Tracheal epithelial cell (primary cell): ENCODE measurements around the gene DIS3L2. TPM values are rescaled to one million over a fixed set of nuclear protein-coding genes. Genes with fewer than 3 reads are reported as not detected.

Experiments
- total RNA-seq: library from RNA; depleted of rRNA; stranded (reverse); fragments of >200 nt; gene quantifications from 2 replicates; pipeline ENCODE4 v1.2.1, GENCODE V29; 2014

Gene DIS3L2, protein sequence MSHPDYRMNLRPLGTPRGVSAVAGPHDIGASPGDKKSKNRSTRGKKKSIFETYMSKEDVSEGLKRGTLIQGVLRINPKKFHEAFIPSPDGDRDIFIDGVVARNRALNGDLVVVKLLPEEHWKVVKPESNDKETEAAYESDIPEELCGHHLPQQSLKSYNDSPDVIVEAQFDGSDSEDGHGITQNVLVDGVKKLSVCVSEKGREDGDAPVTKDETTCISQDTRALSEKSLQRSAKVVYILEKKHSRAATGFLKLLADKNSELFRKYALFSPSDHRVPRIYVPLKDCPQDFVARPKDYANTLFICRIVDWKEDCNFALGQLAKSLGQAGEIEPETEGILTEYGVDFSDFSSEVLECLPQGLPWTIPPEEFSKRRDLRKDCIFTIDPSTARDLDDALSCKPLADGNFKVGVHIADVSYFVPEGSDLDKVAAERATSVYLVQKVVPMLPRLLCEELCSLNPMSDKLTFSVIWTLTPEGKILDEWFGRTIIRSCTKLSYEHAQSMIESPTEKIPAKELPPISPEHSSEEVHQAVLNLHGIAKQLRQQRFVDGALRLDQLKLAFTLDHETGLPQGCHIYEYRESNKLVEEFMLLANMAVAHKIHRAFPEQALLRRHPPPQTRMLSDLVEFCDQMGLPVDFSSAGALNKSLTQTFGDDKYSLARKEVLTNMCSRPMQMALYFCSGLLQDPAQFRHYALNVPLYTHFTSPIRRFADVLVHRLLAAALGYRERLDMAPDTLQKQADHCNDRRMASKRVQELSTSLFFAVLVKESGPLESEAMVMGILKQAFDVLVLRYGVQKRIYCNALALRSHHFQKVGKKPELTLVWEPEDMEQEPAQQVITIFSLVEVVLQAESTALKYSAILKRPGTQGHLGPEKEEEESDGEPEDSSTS
- 13.2 and 13.7 TPM in 2 replicates for total RNA-seq

GRCh38 chr2:231961349-231962166, at the start of gene DIS3L2:
DIS3L2 (plus strand) TSS chr2:231961713; CDS start chr2:232014928, 53,215 bp downstream.

GRCh38 chr2:231926180-231926741, 35.3 kb upstream of the DIS3L2 start, which contains the start of gene NPPC:
NPPC (minus strand) TSS chr2:231926396; CDS start chr2:231926249, 147 bp downstream.

GRCh38 chr2:232378735-232379151, 417.2 kb downstream of the DIS3L2 start, which contains the start of gene ALPP:
ALPP (plus strand) TSS chr2:232378751; CDS start chr2:232378803, 52 bp downstream.

Other genes starting within 250 kb of the DIS3L2 start
- gene PDE6D, start 180.4 kb upstream of the DIS3L2 start, total RNA-seq = 13.0 and 13.6 TPM in 2 replicates
- gene COPS7B, start 175.3 kb upstream of the DIS3L2 start, total RNA-seq = 9.2 and 10.1 TPM in 2 replicates
- gene NPPC, start 35.3 kb upstream of the DIS3L2 start, total RNA-seq = 0.24 TPM in 1 of 2 replicates, not detected in the other